Panc1 (cell line): ENCODE results near the gene RPH3AL. TPM values are rescaled to one million over a fixed set of nuclear protein-coding genes. Genes with fewer than 3 reads are reported as not detected.

Experiments used
- ATAC-seq: fragments of 200-7000 bp; cut with Tn5 transposase; 2 replicates; pipeline ENCODE4 v1.9.1; 2020; ENCODE audit warnings: mild to moderate bottlenecking, moderate library complexity
- BruUV-seq: library from RNA; stranded (reverse); fragments of 400-500 nt; replicated peaks from 2 replicates; lab custom pipeline; 2021; lab: Mats Ljungman, UMichigan
- CTCF ChIA-PET: fragments of 300-600 bp; sonication (Branson Sonifier 250); formaldehyde crosslinking; loops from one replicate; lab custom pipeline; 2022; ENCODE audit warnings: antibody characterized with exemption; lab: Charles Lee
- POLR2A ChIA-PET: fragments of 300-600 bp; sonication (Branson Sonifier 250); formaldehyde crosslinking; loops from one replicate; lab custom pipeline; 2022; ENCODE audit warnings: antibody characterized with exemption; lab: Charles Lee
- DNase-seq: peaks from one replicate; pipeline ENCODE4 v3.0.0-alpha.2; 2010; ENCODE audit warnings: low read depth, low spot score
- H3K27ac ChIP-seq: 2 replicates; pipeline ENCODE4 v1.5.1; 2011; ENCODE audit warnings: mild to moderate bottlenecking, low read length, inconsistent platforms
- H3K27me3 ChIP-seq: fragments of 200-500 bp; sonication (Bioruptor generic); 2 replicates; pipeline ENCODE4 v1.6.0; 2014; ENCODE audit warnings: low read length, inconsistent platforms; ENCODE audit not compliant: control insufficient read depth, insufficient read depth
- H3K36me3 ChIP-seq: fragments of 200-500 bp; sonication (Bioruptor generic); 2 replicates; pipeline ENCODE4 v1.5.1; 2014; ENCODE audit warnings: inconsistent platforms, mild to moderate bottlenecking, low read length, moderate library complexity; ENCODE audit not compliant: control insufficient read depth, insufficient read depth
- H3K4me1 ChIP-seq: 2 replicates; pipeline ENCODE4 v1.5.1; 2011; ENCODE audit warnings: inconsistent platforms, mild to moderate bottlenecking, low read length, moderate library complexity; ENCODE audit not compliant: control insufficient read depth, insufficient read depth
- H3K4me3 ChIP-seq, 2 experiments: 2 replicates each; pipeline ENCODE4 v1.5.1; 2011 to 2012; ENCODE audit warnings: low read depth in 2 of 2, low read length in 2 of 2, mild to moderate bottlenecking in 2 of 2, inconsistent platforms in 1 of 2, moderate library complexity in 1 of 2
- H3K9me3 ChIP-seq: fragments of 200-500 bp; sonication (Bioruptor generic); 2 replicates; pipeline ENCODE4 v1.5.1; 2014; ENCODE audit warnings: low read depth, mild to moderate bottlenecking, inconsistent platforms, low read length, moderate library complexity; ENCODE audit not compliant: control insufficient read depth, insufficient read depth
- POLR2AphosphoS5 ChIP-seq: IDR thresholded peaks from 2 replicates; pipeline ENCODE4 v1.6.1; 2012; ENCODE audit warnings: mild to moderate bottlenecking, low read depth, low read length, moderate library complexity
- SIN3A ChIP-seq: IDR thresholded peaks from 2 replicates; pipeline ENCODE4 v1.6.1; 2012; ENCODE audit warnings: low read depth, mild to moderate bottlenecking, low read length, moderate library complexity, borderline replicate concordance; ENCODE audit not compliant: insufficient read depth
- TCF7L2 ChIP-seq: IDR thresholded peaks from 2 replicates; pipeline ENCODE4 v1.6.1; 2011; ENCODE audit warnings: mild to moderate bottlenecking, low read depth, low read length, inconsistent platforms
- in situ Hi-C: cut with HindIII; loops from 2 replicates; pipeline ENCODE4 v1.10.0; 2016; ENCODE audit warnings: low sequenced_read_pairs, low pct_unique_long_range_greater_than_20kb
- intact Hi-C: fragments of 100-400 bp; cut with micrococcal nuclease; formaldehyde crosslinking; loops from one replicate; pipeline ENCODE4 v1.10.0; 2022; ENCODE audit not compliant: unreplicated experiment
- total RNA-seq: library from RNA; stranded (reverse); gene quantifications from one replicate; pipeline ENCODE4 v1.2.1, GENCODE V29; 2021; ENCODE audit not compliant: unreplicated experiment
- TF ChIP-seq, protein P1 (sequence below): fragments of 450-650 bp; IDR thresholded peaks from 2 replicates; pipeline ENCODE4 v1.5.1; 2017; ENCODE audit warnings: mild to moderate bottlenecking
- TF ChIP-seq, protein P2 (sequence below), 2 experiments: IDR thresholded peaks; 2 replicates each; pipeline ENCODE4 v1.6.1; 2011 to 2012; ENCODE audit warnings: low read depth in 2 of 2, control low read depth in 1 of 2, low read length in 1 of 2, mild to moderate bottlenecking in 1 of 2, moderate library complexity in 1 of 2; ENCODE audit not compliant: insufficient read depth in 1 of 2

Gene RPH3AL
- total RNA-seq, 1 experiment from 2014 or later, result 2.2 TPM

DNA sequence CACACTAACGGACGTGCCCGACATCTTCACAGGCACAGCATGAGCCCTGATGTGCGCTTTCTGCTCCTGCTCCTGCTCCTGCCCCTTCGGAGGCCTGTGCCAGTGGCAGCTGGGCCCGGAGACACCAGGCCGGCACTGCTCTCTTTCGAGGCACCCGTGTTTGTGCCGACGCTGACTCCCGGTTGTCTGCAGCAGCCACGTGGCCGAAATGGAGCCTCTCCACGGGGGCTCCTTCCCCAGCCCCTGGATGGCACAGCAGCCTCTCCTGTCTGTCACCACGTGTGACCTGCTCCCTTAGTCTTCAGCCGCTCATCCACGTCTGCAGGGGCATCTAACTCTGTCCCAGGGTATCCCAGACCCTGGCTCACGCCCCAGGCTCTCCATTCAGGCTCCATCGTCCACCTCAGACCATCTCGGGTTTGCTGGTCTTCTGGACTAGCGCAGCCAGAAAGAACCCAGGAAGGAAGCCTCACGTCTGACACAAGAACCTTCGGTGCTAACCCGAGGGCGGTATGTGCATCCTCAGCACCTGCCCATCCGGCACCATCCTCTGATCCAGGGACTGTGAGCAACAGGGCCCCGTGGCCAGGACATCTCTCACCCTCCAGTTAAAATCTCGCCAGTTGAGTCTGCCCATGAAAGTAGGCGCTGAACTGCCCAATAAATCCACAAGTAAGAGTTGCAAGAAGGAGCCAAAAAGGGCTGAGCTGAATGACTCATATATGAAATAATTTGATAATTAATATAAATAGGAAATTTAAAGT lies 4.2 kb upstream of the RPH3AL start:
- intact Hi-C loops, result no loop called here
- Histone ChIP-seq H3K4me3 (no peak overlapping the region), H3K27me3 (no peaks in the 10 kb centered on the region), H3K27ac (no peak overlapping the region), H3K9me3 (no peaks in the 10 kb centered on the region), H3K36me3 (no peaks in the 10 kb centered on the region), H3K4me1 (peaks cover 6% of the 10 kb centered on the region; the same call in 1 of the 2 replicates)
- BruUV-seq, result no TSS peak
- in situ Hi-C loops, result no loop called here
- DNase-seq, result no peak
- POLR2A ChIA-PET, result no interaction called here
- TF ChIP-seq, protein P1, sequence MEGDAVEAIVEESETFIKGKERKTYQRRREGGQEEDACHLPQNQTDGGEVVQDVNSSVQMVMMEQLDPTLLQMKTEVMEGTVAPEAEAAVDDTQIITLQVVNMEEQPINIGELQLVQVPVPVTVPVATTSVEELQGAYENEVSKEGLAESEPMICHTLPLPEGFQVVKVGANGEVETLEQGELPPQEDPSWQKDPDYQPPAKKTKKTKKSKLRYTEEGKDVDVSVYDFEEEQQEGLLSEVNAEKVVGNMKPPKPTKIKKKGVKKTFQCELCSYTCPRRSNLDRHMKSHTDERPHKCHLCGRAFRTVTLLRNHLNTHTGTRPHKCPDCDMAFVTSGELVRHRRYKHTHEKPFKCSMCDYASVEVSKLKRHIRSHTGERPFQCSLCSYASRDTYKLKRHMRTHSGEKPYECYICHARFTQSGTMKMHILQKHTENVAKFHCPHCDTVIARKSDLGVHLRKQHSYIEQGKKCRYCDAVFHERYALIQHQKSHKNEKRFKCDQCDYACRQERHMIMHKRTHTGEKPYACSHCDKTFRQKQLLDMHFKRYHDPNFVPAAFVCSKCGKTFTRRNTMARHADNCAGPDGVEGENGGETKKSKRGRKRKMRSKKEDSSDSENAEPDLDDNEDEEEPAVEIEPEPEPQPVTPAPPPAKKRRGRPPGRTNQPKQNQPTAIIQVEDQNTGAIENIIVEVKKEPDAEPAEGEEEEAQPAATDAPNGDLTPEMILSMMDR, result no peak
- TF ChIP-seq, protein P2, sequence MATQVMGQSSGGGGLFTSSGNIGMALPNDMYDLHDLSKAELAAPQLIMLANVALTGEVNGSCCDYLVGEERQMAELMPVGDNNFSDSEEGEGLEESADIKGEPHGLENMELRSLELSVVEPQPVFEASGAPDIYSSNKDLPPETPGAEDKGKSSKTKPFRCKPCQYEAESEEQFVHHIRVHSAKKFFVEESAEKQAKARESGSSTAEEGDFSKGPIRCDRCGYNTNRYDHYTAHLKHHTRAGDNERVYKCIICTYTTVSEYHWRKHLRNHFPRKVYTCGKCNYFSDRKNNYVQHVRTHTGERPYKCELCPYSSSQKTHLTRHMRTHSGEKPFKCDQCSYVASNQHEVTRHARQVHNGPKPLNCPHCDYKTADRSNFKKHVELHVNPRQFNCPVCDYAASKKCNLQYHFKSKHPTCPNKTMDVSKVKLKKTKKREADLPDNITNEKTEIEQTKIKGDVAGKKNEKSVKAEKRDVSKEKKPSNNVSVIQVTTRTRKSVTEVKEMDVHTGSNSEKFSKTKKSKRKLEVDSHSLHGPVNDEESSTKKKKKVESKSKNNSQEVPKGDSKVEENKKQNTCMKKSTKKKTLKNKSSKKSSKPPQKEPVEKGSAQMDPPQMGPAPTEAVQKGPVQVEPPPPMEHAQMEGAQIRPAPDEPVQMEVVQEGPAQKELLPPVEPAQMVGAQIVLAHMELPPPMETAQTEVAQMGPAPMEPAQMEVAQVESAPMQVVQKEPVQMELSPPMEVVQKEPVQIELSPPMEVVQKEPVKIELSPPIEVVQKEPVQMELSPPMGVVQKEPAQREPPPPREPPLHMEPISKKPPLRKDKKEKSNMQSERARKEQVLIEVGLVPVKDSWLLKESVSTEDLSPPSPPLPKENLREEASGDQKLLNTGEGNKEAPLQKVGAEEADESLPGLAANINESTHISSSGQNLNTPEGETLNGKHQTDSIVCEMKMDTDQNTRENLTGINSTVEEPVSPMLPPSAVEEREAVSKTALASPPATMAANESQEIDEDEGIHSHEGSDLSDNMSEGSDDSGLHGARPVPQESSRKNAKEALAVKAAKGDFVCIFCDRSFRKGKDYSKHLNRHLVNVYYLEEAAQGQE (IDR thresholded peaks at IDR 0.05; ENCODE audit: insufficient read depth in 1 of 2, low read depth in 2 of 2, low read length in 1 of 2), result no peak
- TF ChIP-seq POLR2AphosphoS5 (no peak), SIN3A (no peak), TCF7L2 (no peak)
- CTCF ChIA-PET, result interaction anchor here (0.6 kb wide), 1 partner anchor 623 kb away, joined by 4 read pairs; no protein-coding TSS in a partner anchor
- no peak for ATAC-seq

DNA sequence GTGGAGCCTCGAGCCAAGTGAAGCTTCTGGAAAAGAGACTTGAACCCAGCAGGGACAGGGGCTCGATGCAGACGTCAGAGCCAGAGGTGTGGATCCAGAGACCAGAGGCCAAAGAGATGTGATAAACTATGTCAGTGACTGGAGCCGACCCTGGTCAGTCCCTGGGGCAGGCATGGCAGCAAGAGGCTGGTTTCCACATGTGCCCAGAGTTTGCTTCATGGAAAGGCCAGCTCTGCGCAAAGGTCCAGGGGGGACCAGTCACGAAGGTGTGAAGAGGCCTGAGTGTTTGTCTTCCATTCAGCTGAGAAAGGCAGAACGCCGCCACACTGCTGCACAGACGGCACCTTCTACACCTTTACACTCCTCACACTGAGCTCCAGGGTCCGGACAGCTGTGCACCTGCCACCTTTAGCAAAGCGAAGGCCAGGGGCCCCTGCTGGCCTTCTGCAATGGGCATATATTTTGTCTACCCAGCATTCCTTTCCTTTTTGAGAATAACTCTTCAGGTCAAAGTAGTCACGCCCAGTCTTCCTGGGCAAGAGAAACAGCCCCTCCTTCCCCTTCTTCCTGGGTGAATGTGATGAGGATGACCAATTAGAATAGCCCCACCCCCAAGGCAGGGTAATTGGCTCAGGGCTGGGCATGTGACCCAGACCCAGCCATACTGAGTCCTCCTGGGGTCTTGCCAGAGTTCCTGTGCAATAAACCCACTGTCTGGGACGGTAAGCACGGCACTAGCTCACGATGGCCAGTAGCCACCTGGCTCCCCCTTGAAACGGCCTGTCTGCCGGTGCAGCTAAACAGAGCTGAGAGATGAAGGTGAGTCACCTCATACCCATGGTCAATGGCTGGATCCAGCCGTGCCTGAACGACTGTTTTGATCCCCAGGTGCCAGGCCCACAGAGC lies 2.3 kb upstream of the RPH3AL start:
- ATAC-seq (no peak), DNase-seq (no peak)
- Histone ChIP-seq H3K4me3 (no peak overlapping the region), H3K27ac (no peak overlapping the region), H3K27me3 (no peaks in the 10 kb centered on the region), H3K36me3 (no peaks in the 10 kb centered on the region), H3K9me3 (no peaks in the 10 kb centered on the region), H3K4me1 (peaks cover 6% of the 10 kb centered on the region; the same call in 1 of the 2 replicates)
- BruUV-seq, result no TSS peak
- intact Hi-C loops (no loop called here), in situ Hi-C loops (no loop called here)
- ChIA-PET POLR2A (no interaction called here), CTCF (no interaction called here)
- TF ChIP-seq TCF7L2 (no peak), SIN3A (no peak), POLR2AphosphoS5 (no peak)
- TF ChIP-seq, protein P2 (IDR thresholded peaks at IDR 0.05; ENCODE audit: insufficient read depth in 1 of 2, low read depth in 2 of 2, low read length in 1 of 2), result no peak
- TF ChIP-seq, protein P1, result no peak
